LNCaP clone FGC (cell line): ENCODE results near the gene ARSA.

Experiments
- DNase-seq: peaks from one replicate; pipeline ENCODE4 v3.0.0-alpha.2; 2011; ENCODE audit warnings: low read depth
- H3K4me3 ChIP-seq: 2 replicates; pipeline ENCODE4 v1.5.1; 2011; ENCODE audit warnings: mild to moderate bottlenecking, low read depth, low read length, control low read depth
- CTCF ChIP-seq: IDR thresholded peaks from 2 replicates; pipeline ENCODE4 v1.5.1; 2012; ENCODE audit warnings: mild to moderate bottlenecking; ENCODE audit not compliant: control insufficient read depth, insufficient read depth; ENCODE audit errors: extremely low read depth

Gene ARSA

GRCh38 chr22:50576070-50576469, 51.9 kb downstream of the ARSA start:
- H3K4me3 ChIP-seq: no peak overlapping the region
- DNase-seq: no peak
- 0 out of 2 replicates have a peak, but pooled peaks have one; percentile 23 for TF ChIP-seq CTCF

- no peak for DNase-seq
- TF ChIP-seq CTCF: no peak
- H3K4me3 ChIP-seq: no peak overlapping the region
These were observed 52.5 kb downstream of the ARSA start for GRCh38 chr22:50575426-50575941.
